Measurements from ENCODE around the gene CDRT15.
"Not testable (repeated sequence)": the region's sequence is repeated elsewhere in the genome, so short reads cannot be mapped to it uniquely, and the experiment has no call there.

CDRT15 gene

GRCh38 chr17:14205992-14206461 lies 30.6 kb downstream of the CDRT15 start:
- DNase-seq: peak; percentile 49 to 69

- no peak for DNase-seq
Observed at GRCh38 chr17:14205380-14205779, 31.3 kb downstream of the CDRT15 start.

GRCh38 chr17:14204546-14204945 lies 32.1 kb downstream of the CDRT15 start:
- DNase-seq: no peak

GRCh38 chr17:14204084-14204483 lies 32.6 kb downstream of the CDRT15 start:
- DNase-seq: no peak

GRCh38 chr17:14203388-14203787 lies 33.3 kb downstream of the CDRT15 start:
- DNase-seq: peak; percentile 28 to 48

GRCh38 chr17:14202388-14203166 lies 34.1 kb downstream of the CDRT15 start:
- DNase-seq: no peak

GRCh38 chr17:14201988-14202380 lies 34.7 kb downstream of the CDRT15 start:
- DNase-seq: no peak

GRCh38 chr17:14201021-14201987 lies 35.4 kb downstream of the CDRT15 start:
- DNase-seq: peak; percentile 63 to 64

GRCh38 chr17:14200354-14200753 lies 36.3 kb downstream of the CDRT15 start:
- no peak for DNase-seq

GRCh38 chr17:14199601-14200000 lies 37.1 kb downstream of the CDRT15 start:
- no peak for DNase-seq

- DNase-seq: no peak
Observed at GRCh38 chr17:14198575-14198974, 38.1 kb downstream of the CDRT15 start.

GRCh38 chr17:14198013-14198412 lies 38.6 kb downstream of the CDRT15 start:
- DNase-seq: no peak

- peak; percentile 40 to 50 for DNase-seq
Observed at GRCh38 chr17:14197586-14197985, 39.1 kb downstream of the CDRT15 start.

- no peak for DNase-seq
Observed at GRCh38 chr17:14197057-14197456, 39.6 kb downstream of the CDRT15 start.

GRCh38 chr17:14196377-14196997 lies 40.2 kb downstream of the CDRT15 start:
- DNase-seq: peak in 1 of 2 donors; percentile 30

- peak in 1 of 2 donors; percentile 17 for DNase-seq
Observed at GRCh38 chr17:14192636-14193344, 43.9 kb downstream of the CDRT15 start.

- not testable (repeated sequence) for DNase-seq
Observed at GRCh38 chr17:14192039-14192438, 44.6 kb downstream of the CDRT15 start.

- DNase-seq: not testable (repeated sequence)
Observed at GRCh38 chr17:14191469-14191868, 45.2 kb downstream of the CDRT15 start.

GRCh38 chr17:14190774-14191173 lies 45.9 kb downstream of the CDRT15 start:
- not testable (repeated sequence) for DNase-seq

- not testable (repeated sequence) for DNase-seq
Observed at GRCh38 chr17:14186443-14186842, 50.2 kb downstream of the CDRT15 start.
